PFSK-1 (cell line): ENCODE measurements around the gene C1orf56.

Experiments
- FOXP2 ChIP-seq: optimal IDR thresholded peaks from 2 replicates; pipeline ENCODE3; 2011; ENCODE audit warnings: borderline replicate concordance, control low read depth, inconsistent platforms; ENCODE audit not compliant: insufficient read depth; ENCODE audit errors: extremely low read length, extremely low read depth
- POLR2AphosphoS5 ChIP-seq: IDR thresholded peaks from 2 replicates; pipeline ENCODE4 v1.6.1; 2012; ENCODE audit warnings: low read depth, mild to moderate bottlenecking, control low read depth, low read length, moderate library complexity
- REST ChIP-seq, 2 experiments: IDR thresholded peaks; 2 replicates each; pipeline versions ENCODE4 v1.6.1 to v1.8.0; 2011 to 2012; ENCODE audit warnings: low read depth in 2 of 2, low read length in 2 of 2, control low read depth in 1 of 2, inconsistent platforms in 1 of 2, mild to moderate bottlenecking in 1 of 2, moderate library complexity in 1 of 2; ENCODE audit not compliant: insufficient read depth in 1 of 2
- SIN3A ChIP-seq: IDR thresholded peaks from 2 replicates; pipeline ENCODE4 v1.6.1; 2012; ENCODE audit warnings: mild to moderate bottlenecking, low read length, moderate library complexity, borderline replicate concordance; ENCODE audit not compliant: insufficient read depth
- TAF1 ChIP-seq: IDR thresholded peaks from 2 replicates; pipeline ENCODE4 v1.6.1; 2012; ENCODE audit warnings: low read length, control low read depth, borderline replicate concordance; ENCODE audit not compliant: insufficient read depth

Gene C1orf56

GRCh38 chr1:151085953-151086559, 38.5 kb downstream of the C1orf56 start:
- no peak for TF ChIP-seq FOXP2
- no peak for TF ChIP-seq REST (IDR thresholded peaks at IDR 0.05; ENCODE audit: insufficient read depth in 1 of 2, low read depth in 2 of 2, low read length in 2 of 2)
- no peak for TF ChIP-seq TAF1
- no peak for TF ChIP-seq POLR2AphosphoS5
- TF ChIP-seq SIN3A, result no peak

- TF ChIP-seq SIN3A (no peak), TAF1 (no peak), REST (IDR thresholded peaks at IDR 0.05; ENCODE audit: insufficient read depth in 1 of 2, low read depth in 2 of 2, low read length in 2 of 2) (no peak), FOXP2 (no peak), POLR2AphosphoS5 (no peak)
These were observed 50.6 kb downstream of the C1orf56 start for GRCh38 chr1:151098126-151098525.
